Bronchial epithelial cell (primary cell): ENCODE results near the gene INSM2. TPM values are rescaled to one million over a fixed set of nuclear protein-coding genes. Genes with fewer than 3 reads are reported as not detected.

Source experiments
- DNase-seq: peaks from one replicate; pipeline ENCODE4 v3.0.0-alpha.2; 2010; ENCODE audit warnings: low read depth
- FAIRE-seq: peaks from 2 replicates; lab custom pipeline; 2011; peaks lifted over from hg19 to GRCh38; lab: Jason Lieb, UNC
- H3K27me3 ChIP-seq: 2 replicates; pipeline ENCODE4 v1.5.1; 2011; ENCODE audit warnings: low read length; ENCODE audit not compliant: control insufficient read depth, insufficient read depth
- H3K36me3 ChIP-seq: 2 replicates; pipeline ENCODE4 v1.5.1; 2011; ENCODE audit warnings: low read length; ENCODE audit not compliant: control insufficient read depth, insufficient read depth
- H3K4me3 ChIP-seq: 2 replicates; pipeline ENCODE4 v1.5.1; 2011; ENCODE audit warnings: mild to moderate bottlenecking, low read depth, low read length, control low read depth
- total RNA-seq: library from RNA; depleted of rRNA; stranded (reverse); fragments of >200 nt; gene quantifications from 2 replicates; pipeline ENCODE4 v1.2.1, GENCODE V29; 2014
- TF ChIP-seq, protein P1 (sequence below): IDR thresholded peaks from 2 replicates; pipeline ENCODE4 v1.5.1; 2011; ENCODE audit warnings: mild to moderate bottlenecking, moderate library complexity, low read length, control low read depth, inconsistent platforms; ENCODE audit not compliant: insufficient read depth, severe bottlenecking

The INSM2 gene
- total RNA-seq, 1 donor from 2014 or later = not detected

DNA sequence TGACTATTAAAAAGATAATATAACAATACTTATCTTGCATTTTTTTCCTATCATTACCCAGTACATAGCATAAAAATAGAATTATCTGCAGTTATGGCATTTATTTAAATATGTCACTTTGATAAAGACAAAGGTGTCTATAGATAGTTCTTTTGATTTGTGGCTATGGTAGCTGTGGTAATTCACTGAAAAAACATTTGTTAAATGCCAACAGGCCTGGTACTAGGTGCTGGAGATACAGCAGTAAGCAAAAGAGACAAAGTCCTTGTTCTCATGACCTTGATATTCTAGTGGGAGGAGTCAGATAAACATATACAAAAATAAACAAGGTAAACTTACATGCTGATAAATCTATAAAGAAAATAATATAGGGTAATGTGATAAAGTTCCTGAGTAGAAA, 44.7 kb downstream of the INSM2 start:
- DNase-seq = no peak
- Histone ChIP-seq H3K27me3 (no peaks in the 10 kb centered on the region), H3K4me3 (no peak overlapping the region), H3K36me3 (no peaks in the 10 kb centered on the region)
- TF ChIP-seq, protein P1, sequence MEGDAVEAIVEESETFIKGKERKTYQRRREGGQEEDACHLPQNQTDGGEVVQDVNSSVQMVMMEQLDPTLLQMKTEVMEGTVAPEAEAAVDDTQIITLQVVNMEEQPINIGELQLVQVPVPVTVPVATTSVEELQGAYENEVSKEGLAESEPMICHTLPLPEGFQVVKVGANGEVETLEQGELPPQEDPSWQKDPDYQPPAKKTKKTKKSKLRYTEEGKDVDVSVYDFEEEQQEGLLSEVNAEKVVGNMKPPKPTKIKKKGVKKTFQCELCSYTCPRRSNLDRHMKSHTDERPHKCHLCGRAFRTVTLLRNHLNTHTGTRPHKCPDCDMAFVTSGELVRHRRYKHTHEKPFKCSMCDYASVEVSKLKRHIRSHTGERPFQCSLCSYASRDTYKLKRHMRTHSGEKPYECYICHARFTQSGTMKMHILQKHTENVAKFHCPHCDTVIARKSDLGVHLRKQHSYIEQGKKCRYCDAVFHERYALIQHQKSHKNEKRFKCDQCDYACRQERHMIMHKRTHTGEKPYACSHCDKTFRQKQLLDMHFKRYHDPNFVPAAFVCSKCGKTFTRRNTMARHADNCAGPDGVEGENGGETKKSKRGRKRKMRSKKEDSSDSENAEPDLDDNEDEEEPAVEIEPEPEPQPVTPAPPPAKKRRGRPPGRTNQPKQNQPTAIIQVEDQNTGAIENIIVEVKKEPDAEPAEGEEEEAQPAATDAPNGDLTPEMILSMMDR = no peak
- no peak for FAIRE-seq

Other genes starting within 250 kb of the INSM2 start
- gene PSMA6, start 241.8 kb upstream of the INSM2 start, total RNA-seq = 159 and 222 TPM in 2 replicates
- 60.6 and 73.7 TPM in 2 replicates for gene NFKBIA, start 129.4 kb upstream of the INSM2 start, total RNA-seq